Neuronal stem cell (in vitro differentiated cells): Measurements from ENCODE around the gene ASTE1.

Experiments
- DNase-seq: peaks from one replicate; pipeline ENCODE4 v3.0.0-alpha.2; 2013; ENCODE audit warnings: low spot score
- H2AFZ ChIP-seq: one replicate; pipeline ENCODE4 v1.6.1; 2013; ENCODE audit warnings: mild to moderate bottlenecking, low read length, inconsistent platforms
- H2AK5ac ChIP-seq: 2 replicates; pipeline ENCODE4 v1.6.1; 2013; ENCODE audit warnings: low read depth, mild to moderate bottlenecking, inconsistent platforms, low read length, moderate library complexity, mixed read lengths
- H2BK120ac ChIP-seq: 2 replicates; pipeline ENCODE4 v1.6.1; 2013; ENCODE audit warnings: low read depth, mild to moderate bottlenecking, inconsistent platforms, low read length, moderate library complexity, mixed read lengths
- H2BK12ac ChIP-seq: one replicate; pipeline ENCODE4 v1.6.1; 2013; ENCODE audit warnings: low read length, inconsistent platforms
- H2BK15ac ChIP-seq: 2 replicates; pipeline ENCODE4 v1.6.1; 2013; ENCODE audit warnings: mild to moderate bottlenecking, low read length, inconsistent platforms, mixed read lengths
- H2BK5ac ChIP-seq: one replicate; pipeline ENCODE4 v1.6.1; 2013; ENCODE audit warnings: inconsistent platforms, mild to moderate bottlenecking, low read length, moderate library complexity
- H3K14ac ChIP-seq: one replicate; pipeline ENCODE4 v1.6.1; 2013; ENCODE audit warnings: low read length, inconsistent platforms
- H3K18ac ChIP-seq: 2 replicates; pipeline ENCODE4 v1.6.1; 2013; ENCODE audit warnings: low read length, inconsistent platforms
- H3K23ac ChIP-seq: 2 replicates; pipeline ENCODE4 v1.6.1; 2013; ENCODE audit warnings: low read depth, mild to moderate bottlenecking, mixed read lengths, low read length, inconsistent platforms; ENCODE audit not compliant: poor library complexity
- H3K27ac ChIP-seq: replicated peaks from 3 replicates; pipeline ENCODE4 v1.5.1; 2013; ENCODE audit warnings: low read length, inconsistent platforms
- H3K27me3 ChIP-seq, 3 experiments: 2 replicates each; pipeline ENCODE4 v1.6.1; 2013; ENCODE audit warnings: low read length in 3 of 3, mild to moderate bottlenecking in 2 of 3, inconsistent platforms in 1 of 3, low read depth in 1 of 3, mixed read lengths in 1 of 3, moderate library complexity in 1 of 3; ENCODE audit not compliant: control insufficient read depth in 3 of 3, insufficient read depth in 3 of 3
- H3K36me3 ChIP-seq, 2 donors: replicated peaks in 1 of 2; 2 replicates each; pipeline ENCODE4 v1.6.1; 2013; ENCODE audit warnings: low read length in 2 of 2; ENCODE audit not compliant: control insufficient read depth in 2 of 2, insufficient read depth in 2 of 2
- H3K4ac ChIP-seq: 2 replicates; pipeline ENCODE4 v1.6.1; 2013; ENCODE audit warnings: inconsistent platforms, mild to moderate bottlenecking, low read length, moderate library complexity
- H3K4me1 ChIP-seq, 2 donors: 1 replicate in 1 of 2; 2 replicates in 1 of 2; pipeline ENCODE4 v1.6.1; 2013; ENCODE audit warnings: low read length in 2 of 2, low read depth in 1 of 2; ENCODE audit not compliant: control insufficient read depth in 2 of 2, insufficient read depth in 1 of 2
- H3K4me2 ChIP-seq: one replicate; pipeline ENCODE4 v1.6.1; 2013; ENCODE audit warnings: mild to moderate bottlenecking, low read length, inconsistent platforms; ENCODE audit not compliant: insufficient read depth, poor library complexity, severe bottlenecking
- H3K4me3 ChIP-seq, 2 donors: 2 replicates each; pipeline ENCODE4 v1.5.1; 2013; ENCODE audit warnings: low read length in 2 of 2, mild to moderate bottlenecking in 2 of 2, inconsistent platforms in 1 of 2, moderate library complexity in 1 of 2
- H3K79me1 ChIP-seq: one replicate; pipeline ENCODE4 v1.6.1; 2013; ENCODE audit warnings: low read depth, mild to moderate bottlenecking, inconsistent platforms, low read length, moderate library complexity
- H3K9ac ChIP-seq: one replicate; pipeline ENCODE4 v1.6.1; 2013; ENCODE audit warnings: mild to moderate bottlenecking, low read depth, low read length, inconsistent platforms; ENCODE audit not compliant: poor library complexity
- H3K9me3 ChIP-seq, 2 donors: replicated peaks in 1 of 2; 2 replicates each; pipeline versions ENCODE3 to v1.6.1; 2013; ENCODE audit warnings: low read length in 2 of 2, mild to moderate bottlenecking in 2 of 2, inconsistent platforms in 1 of 2, low read depth in 1 of 2, mixed read lengths in 1 of 2, moderate library complexity in 1 of 2; ENCODE audit not compliant: control insufficient read depth in 2 of 2, insufficient read depth in 1 of 2
- H4K8ac ChIP-seq: one replicate; pipeline ENCODE4 v1.6.1; 2013; ENCODE audit warnings: low read depth, mild to moderate bottlenecking, inconsistent platforms, low read length, moderate library complexity
- H4K91ac ChIP-seq: one replicate; pipeline ENCODE4 v1.6.1; 2013; ENCODE audit warnings: low read length, low read depth, mild to moderate bottlenecking, inconsistent platforms; ENCODE audit not compliant: poor library complexity
- WGBS, 2 donors: extraction: QIAGEN DNeasy Blood & Tissue Kit; methylation state at CpG; one replicate each; pipeline ENCODE4 v1.1.7; 2013; ENCODE audit warnings: missing lambda C conversion rate in 2 of 2, mixed read lengths in 1 of 2; ENCODE audit not compliant: insufficient read length in 2 of 2, insufficient replicate concordance in 1 of 2; ENCODE audit errors: extremely low coverage in 2 of 2; 5-methylcytosine and 5-hydroxymethylcytosine counted together

ASTE1 gene

DNA sequence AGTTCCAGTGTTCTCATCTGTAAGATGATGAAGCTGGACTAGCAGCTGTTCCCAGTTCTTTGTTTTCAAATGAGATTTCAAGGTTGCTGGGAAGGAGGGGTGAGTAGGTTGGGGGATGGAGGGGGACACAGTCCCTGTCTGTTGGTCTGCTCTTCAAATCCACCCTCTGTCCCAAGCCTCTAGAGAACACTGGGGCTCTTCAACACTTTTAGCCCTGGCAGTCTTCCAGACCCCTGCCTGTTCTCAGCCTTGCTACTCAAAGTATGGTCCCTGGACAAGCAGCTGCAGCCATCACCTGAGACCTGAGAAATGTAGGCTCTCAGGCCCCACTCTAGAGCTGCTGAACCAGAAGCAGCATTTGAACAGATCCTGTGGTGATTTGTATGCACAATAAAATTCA is 41.4 kb upstream of the ASTE1 start:
- Histone ChIP-seq H2BK5ac (no peak overlapping the region), H2AFZ (peak overlapping the region; percentile 18), H3K18ac (peak overlapping the region; percentile 52), H3K4me1 (no peaks in the 10 kb centered on the region), H2BK15ac (no peak overlapping the region), H3K27ac (no peak overlapping the region), H3K4ac (no peak overlapping the region), H3K9me3 (no peaks in the 10 kb centered on the region), H2AK5ac (no peak overlapping the region), H3K4me3 (no peak overlapping the region), H3K4me2 (no peak overlapping the region), H3K23ac (no peak overlapping the region), H2BK120ac (no peak overlapping the region), H4K91ac (no peak overlapping the region), H2BK12ac (no peak overlapping the region), H3K36me3 (no peaks in the 10 kb centered on the region), H3K79me1 (no peaks in the 10 kb centered on the region), H3K9ac (no peak overlapping the region), H3K27me3 (no peaks in the 10 kb centered on the region), H3K14ac (no peak overlapping the region), H4K8ac (no peak overlapping the region)
- no peak for DNase-seq

DNA sequence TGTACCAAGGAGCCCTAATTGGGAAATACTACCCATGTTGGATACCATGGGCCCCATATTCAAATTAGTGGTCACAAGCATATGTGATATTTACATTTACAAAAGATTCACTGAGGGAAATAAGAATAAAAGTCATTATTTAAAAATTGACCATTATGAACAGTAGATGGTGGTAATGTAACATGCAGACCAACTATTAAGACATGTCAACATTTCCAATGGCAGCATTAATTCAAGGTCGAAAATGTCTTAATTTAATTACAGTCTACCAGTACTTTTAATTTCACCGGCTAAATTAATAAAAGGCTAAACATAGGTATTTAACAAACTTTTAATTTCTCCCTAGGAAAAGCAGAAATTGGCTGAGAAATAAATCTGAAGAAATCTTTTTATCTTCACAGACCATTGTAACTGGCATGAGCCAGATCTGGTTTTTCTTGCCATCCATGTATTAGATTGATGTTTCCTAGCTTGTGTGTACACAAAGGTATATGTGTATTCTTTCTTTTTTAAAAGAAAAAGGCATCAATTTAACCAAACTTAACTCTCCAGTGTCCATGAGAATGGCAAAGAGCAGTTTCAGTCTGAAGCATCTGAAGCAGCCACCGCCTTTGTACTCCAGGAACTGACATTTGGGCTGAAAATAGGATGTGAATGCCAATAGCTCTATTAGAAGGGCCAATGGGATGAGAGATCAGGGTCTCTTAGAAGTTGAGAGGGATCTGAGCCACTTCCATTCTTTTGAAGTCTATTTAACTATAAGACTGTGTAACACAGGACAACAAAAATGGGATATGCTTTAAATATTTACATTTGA is 26.6 kb upstream of the ASTE1 start:
- no peaks in the 10 kb centered on the region for H3K27me3 ChIP-seq
- no peak overlapping the region for H2BK120ac ChIP-seq
- no peak overlapping the region for H3K14ac ChIP-seq
- H3K9me3 ChIP-seq = no peaks in the 10 kb centered on the region
- no peak overlapping the region for H2BK15ac ChIP-seq
- no peaks in the 10 kb centered on the region for H3K79me1 ChIP-seq
- no peaks in the 10 kb centered on the region for H3K36me3 ChIP-seq
- no peak overlapping the region for H2AFZ ChIP-seq
- H3K4ac ChIP-seq = no peak overlapping the region
- H3K18ac ChIP-seq = no peak overlapping the region
- DNase-seq = no peak
- no peak overlapping the region for H2AK5ac ChIP-seq
- no peak overlapping the region for H2BK12ac ChIP-seq
- H4K8ac ChIP-seq = no peak overlapping the region
- WGBS, 2 donors = no CpG with 5 or more reads among the region's 3 CpGs
- no peak overlapping the region for H2BK5ac ChIP-seq
- no peak overlapping the region for H3K4me2 ChIP-seq
- no peak overlapping the region for H3K27ac ChIP-seq
- H3K9ac ChIP-seq = no peak overlapping the region
- peaks cover 0 to 6% of the 10 kb centered on the region in 2 donors for H3K4me1 ChIP-seq
- no peak overlapping the region for H3K23ac ChIP-seq
- H4K91ac ChIP-seq = no peak overlapping the region
- H3K4me3 ChIP-seq = no peak overlapping the region

DNA sequence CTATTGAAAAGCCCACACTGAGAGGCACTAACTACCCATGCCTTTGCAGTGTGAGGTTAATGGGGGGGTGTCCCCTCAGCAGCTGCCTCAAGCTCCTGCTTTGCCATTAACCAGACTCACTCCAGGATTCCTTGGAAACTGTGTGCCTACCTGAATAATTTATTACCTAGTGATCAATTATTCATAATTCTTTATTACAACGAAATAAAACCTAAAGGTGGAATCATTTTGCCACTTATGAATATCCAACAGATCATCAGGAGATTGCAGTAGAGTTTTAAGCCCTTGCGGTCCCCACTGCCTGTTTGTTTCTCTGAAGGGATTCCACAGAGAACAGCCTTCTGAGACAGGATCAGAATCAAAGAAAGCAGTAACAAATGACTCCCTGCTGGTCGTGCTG is 23.4 kb upstream of the ASTE1 start:
- no peak overlapping the region for H3K14ac ChIP-seq
- peak overlapping the region; percentile 21 for H2AFZ ChIP-seq
- H3K4me2 ChIP-seq = peak overlapping the region; percentile 14
- no peak overlapping the region for H3K9ac ChIP-seq
- H3K79me1 ChIP-seq = no peaks in the 10 kb centered on the region
- H3K18ac ChIP-seq = no peak overlapping the region
- H2BK5ac ChIP-seq = no peak overlapping the region
- peaks cover 0 to 6% of the 10 kb centered on the region in 2 donors for H3K4me1 ChIP-seq
- no peak overlapping the region for H3K4me3 ChIP-seq
- H3K36me3 ChIP-seq = no peaks in the 10 kb centered on the region
- H3K9me3 ChIP-seq = no peaks in the 10 kb centered on the region
- no peak overlapping the region for H2BK12ac ChIP-seq
- WGBS, 2 donors = no CpG with 5 or more reads among the region's 3 CpGs
- no peak overlapping the region for H2BK15ac ChIP-seq
- no peaks in the 10 kb centered on the region for H3K27me3 ChIP-seq
- no peak overlapping the region for H2AK5ac ChIP-seq
- H3K27ac ChIP-seq = no peak overlapping the region
- no peak overlapping the region for H2BK120ac ChIP-seq
- no peak overlapping the region for H3K4ac ChIP-seq
- no peak overlapping the region for H4K91ac ChIP-seq
- H3K23ac ChIP-seq = no peak overlapping the region
- no peak overlapping the region for H4K8ac ChIP-seq
- DNase-seq = no peak

DNA sequence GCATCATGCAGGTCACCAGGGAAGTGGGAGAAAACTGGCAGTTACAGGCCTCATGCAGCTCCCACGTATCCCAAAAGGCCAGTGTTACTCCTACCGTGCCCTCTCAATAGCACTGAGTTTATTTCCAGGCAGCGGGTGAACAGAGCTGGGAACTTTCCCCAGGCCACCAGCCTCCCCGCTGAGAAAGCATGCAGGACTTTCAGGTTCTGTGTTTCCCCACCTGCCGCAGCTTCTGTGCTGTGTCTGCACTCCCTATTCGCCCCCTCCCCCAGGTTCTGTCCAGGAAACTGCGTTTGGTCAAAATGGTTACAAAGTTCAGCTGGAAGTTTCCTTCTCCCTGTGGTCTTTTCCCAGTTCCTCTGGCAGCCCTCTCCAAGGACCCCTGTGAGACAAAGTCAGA is 21.4 kb upstream of the ASTE1 start:
- no peaks in the 10 kb centered on the region for H3K36me3 ChIP-seq
- no peak overlapping the region for H4K8ac ChIP-seq
- WGBS, 2 donors = no CpG with 5 or more reads among the region's 7 CpGs

More for the DNA sequence above, 21.4 kb upstream of the ASTE1 start:
- DNase-seq = no peak
- no peak overlapping the region for H3K4ac ChIP-seq
- peaks cover 0 to 6% of the 10 kb centered on the region in 2 donors for H3K4me1 ChIP-seq
- no peak overlapping the region for H2AK5ac ChIP-seq
- H3K14ac ChIP-seq = peak overlapping the region; percentile 38
- no peak overlapping the region for H3K9ac ChIP-seq
- peak overlapping the region; percentile 19 for H3K18ac ChIP-seq
- H3K4me3 ChIP-seq = no peak overlapping the region
- H4K91ac ChIP-seq = no peak overlapping the region
- H2BK120ac ChIP-seq = no peak overlapping the region
- no peaks in the 10 kb centered on the region for H3K79me1 ChIP-seq
- H2BK5ac ChIP-seq = no peak overlapping the region
- H3K4me2 ChIP-seq = no peak overlapping the region
- peak overlapping the region; percentile 15 for H2AFZ ChIP-seq
- no peaks in the 10 kb centered on the region for H3K9me3 ChIP-seq
- no peak overlapping the region for H2BK15ac ChIP-seq
- H3K23ac ChIP-seq = no peak overlapping the region
- no peak overlapping the region for H2BK12ac ChIP-seq
- H3K27ac ChIP-seq = no peak overlapping the region
- no peaks in the 10 kb centered on the region for H3K27me3 ChIP-seq
